Fibroblast of the aortic adventitia (primary cell): Measurements from ENCODE around the gene GMDS. TPM values are rescaled to one million over a fixed set of nuclear protein-coding genes. Genes with fewer than 3 reads are reported as not detected.

Experiments
- DNase-seq: peaks from one replicate; pipeline ENCODE4 v3.0.0-alpha.2; 2010; ENCODE audit warnings: low read depth
- H3K4me3 ChIP-seq: 2 replicates; pipeline ENCODE4 v1.5.1; 2011; ENCODE audit warnings: low read depth, mild to moderate bottlenecking, control low read depth, low read length, moderate library complexity
- total RNA-seq: library from RNA; depleted of rRNA; stranded (reverse); fragments of >200 nt; gene quantifications from 2 replicates; pipeline ENCODE4 v1.2.3, GENCODE V29; 2012; ENCODE audit warnings: low replicate concordance
- TF ChIP-seq, protein P1 (sequence below): IDR thresholded peaks from 2 replicates; pipeline ENCODE4 v1.5.1; 2011; ENCODE audit warnings: mild to moderate bottlenecking, low read length, control low read depth, inconsistent platforms; ENCODE audit not compliant: insufficient read depth

GMDS gene
- total RNA-seq, 1 donor, result 15.9 TPM

DNA sequence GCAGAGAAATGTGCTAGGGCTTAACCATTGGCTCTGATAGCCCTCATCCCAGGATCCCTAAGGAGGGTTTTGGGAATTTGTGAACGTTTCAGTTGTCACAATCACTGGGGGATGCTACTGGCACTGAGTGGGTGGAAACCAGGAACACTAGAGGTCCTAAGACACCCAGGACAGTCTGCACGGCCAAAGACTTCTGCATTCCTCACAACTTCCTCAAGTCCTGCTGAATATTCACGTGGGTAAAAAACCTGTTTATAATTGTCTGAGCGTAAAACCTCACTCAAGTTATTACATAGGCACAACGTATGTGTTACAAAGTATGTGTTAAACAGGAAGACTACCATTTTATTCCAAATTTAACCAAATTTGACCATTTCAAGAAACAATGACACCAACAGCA lies 52.4 kb downstream of the GMDS start:
- DNase-seq, result no peak
- H3K4me3 ChIP-seq, result no peak overlapping the region
- TF ChIP-seq, protein P1, sequence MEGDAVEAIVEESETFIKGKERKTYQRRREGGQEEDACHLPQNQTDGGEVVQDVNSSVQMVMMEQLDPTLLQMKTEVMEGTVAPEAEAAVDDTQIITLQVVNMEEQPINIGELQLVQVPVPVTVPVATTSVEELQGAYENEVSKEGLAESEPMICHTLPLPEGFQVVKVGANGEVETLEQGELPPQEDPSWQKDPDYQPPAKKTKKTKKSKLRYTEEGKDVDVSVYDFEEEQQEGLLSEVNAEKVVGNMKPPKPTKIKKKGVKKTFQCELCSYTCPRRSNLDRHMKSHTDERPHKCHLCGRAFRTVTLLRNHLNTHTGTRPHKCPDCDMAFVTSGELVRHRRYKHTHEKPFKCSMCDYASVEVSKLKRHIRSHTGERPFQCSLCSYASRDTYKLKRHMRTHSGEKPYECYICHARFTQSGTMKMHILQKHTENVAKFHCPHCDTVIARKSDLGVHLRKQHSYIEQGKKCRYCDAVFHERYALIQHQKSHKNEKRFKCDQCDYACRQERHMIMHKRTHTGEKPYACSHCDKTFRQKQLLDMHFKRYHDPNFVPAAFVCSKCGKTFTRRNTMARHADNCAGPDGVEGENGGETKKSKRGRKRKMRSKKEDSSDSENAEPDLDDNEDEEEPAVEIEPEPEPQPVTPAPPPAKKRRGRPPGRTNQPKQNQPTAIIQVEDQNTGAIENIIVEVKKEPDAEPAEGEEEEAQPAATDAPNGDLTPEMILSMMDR, result no peak

DNA sequence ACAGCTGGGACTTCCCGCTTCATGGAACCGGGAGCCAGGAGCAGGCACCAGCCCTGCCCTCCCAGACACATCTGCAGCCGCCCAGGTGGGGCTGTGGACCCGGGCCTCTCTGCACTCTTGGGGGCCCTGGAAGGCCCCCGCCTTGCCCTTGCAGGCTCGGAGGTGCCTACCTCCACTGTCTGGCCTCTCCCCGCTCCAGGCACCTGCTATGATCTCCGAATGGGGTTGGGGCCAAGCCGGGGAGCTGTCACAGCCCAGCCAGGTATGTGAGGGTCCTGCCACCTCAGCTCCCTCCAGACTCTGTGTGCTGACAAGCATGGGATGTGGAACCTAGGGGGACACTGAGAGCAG lies 54.0 kb downstream of the GMDS start:
- DNase-seq, result no peak
- no peak overlapping the region for H3K4me3 ChIP-seq
- TF ChIP-seq, protein P1, result no peak

DNA sequence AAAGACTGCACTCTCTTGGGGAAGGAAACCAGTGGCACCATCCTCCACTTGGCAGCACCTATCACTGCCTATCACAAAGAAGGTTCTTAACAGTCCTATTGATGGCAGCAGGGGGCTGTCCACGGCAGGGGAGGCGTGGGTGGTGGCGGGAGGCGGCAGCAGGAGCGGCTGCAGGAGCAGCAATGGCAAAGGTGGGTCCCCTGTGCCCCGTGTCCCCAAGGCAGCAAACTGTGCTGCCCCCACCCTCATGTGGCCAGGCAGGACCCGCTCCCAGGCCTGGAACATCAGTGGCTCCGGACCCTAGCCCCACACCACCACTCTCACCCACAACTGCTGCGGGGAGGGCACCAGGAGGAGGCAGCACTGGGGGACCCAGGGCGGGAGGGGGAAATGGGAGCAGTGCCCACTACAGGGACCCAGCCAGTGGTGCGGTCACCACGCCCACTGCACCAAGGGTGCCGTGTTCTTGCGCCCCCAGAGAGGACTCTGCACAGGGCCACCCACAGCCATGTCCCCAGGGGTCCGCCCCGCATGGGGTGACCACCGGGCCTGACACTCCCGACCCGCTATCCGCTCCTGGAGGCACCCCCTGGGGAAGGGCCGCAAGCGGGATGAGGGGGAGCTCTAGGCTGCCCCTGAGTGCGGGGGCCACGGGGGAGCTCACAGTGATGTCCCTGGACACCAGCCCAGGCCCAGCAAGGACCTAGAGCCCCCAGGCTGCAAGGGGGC lies 54.6 kb downstream of the GMDS start:
- TF ChIP-seq, protein P1, result no peak
- no peak for DNase-seq
- no peak overlapping the region for H3K4me3 ChIP-seq

DNA sequence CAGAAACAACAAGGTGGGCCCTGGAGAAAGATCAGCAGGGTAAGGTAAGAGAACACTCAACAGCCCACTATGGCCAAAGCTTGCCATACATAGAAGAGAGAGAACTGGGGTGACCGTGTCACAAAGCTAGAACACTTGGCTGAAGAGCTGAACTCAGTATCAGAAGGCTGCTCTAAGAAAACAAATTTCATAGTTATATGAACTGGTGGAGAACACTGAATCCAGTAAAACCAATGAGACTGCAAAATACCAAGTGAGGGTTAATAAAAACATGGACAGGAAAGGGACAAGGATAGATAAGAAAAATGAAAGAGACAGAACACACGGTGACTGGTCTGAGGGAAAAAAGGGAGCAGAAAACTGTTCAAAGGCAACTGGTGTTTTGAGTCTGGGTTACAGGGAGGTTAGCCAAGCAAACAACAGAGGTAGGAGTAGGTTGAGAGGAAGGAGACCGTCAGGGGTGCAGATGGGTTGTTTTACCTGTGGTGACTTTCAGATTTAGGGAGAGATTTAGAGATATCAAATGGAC lies 56.5 kb downstream of the GMDS start:
- H3K4me3 ChIP-seq, result no peak overlapping the region
- TF ChIP-seq, protein P1, result no peak
- DNase-seq, result no peak

DNA sequence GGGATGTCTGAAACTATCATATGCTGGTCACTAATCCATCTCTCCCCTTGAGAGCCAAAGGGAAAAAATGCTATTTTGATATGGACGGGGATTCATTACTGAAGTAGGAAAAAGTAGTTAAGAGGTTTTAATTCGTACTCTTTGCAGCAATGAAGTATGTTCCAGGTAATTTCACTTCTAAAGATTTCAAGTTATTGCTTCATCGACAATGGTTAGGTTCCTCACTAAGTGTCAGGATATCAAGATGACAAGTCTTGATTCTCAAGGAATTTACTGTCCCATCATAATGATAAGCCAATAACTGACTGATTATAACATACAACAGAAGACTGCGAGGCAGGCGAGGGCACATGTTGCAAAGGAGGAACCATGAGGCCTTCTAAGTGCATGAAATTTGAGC lies 57.0 kb downstream of the GMDS start:
- TF ChIP-seq, protein P1, result no peak
- DNase-seq, result no peak

DNA sequence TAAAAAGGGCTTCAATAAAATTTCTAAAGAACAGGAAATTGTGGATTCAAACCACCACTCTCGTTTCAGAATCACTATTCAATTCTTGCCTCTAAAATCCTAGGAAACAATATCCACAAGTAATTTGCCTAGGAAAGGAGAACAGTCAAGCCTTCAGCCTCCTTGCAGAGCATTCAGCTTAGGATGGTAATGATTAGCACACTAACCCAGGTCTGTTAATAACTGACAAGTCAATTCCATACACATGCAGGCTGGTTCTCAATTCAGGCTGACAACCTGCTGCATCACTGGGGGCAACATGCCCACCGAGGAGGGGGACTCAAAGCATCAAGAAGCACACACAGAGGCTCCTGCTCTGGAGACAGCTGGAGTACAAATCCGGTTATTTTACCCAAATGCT lies 57.6 kb downstream of the GMDS start:
- no peak for DNase-seq
- TF ChIP-seq, protein P1, result no peak

More for the DNA sequence above, 57.0 kb downstream of the GMDS start:
- no peak overlapping the region for H3K4me3 ChIP-seq

DNA sequence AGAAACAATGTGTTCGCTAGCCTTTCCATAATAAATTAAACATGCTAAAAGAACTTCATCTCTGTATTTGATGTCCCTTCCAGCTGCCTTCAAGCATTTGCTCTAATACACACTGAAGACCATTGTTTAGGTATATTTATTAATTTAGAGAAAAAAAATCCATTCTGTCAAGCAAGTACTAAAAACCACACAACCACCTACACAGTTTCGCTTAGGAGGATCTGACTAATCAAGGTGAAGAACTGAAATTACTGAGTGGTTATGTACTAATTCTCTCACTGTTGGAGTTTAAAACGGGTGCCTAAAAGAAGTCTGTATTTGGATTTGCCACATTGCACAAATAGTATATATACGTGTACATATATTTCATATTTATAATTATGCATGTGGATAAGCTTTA lies 58.9 kb downstream of the GMDS start:
- DNase-seq, result no peak
- TF ChIP-seq, protein P1, result no peak
- no peak overlapping the region for H3K4me3 ChIP-seq

More for the DNA sequence above, 57.6 kb downstream of the GMDS start:
- H3K4me3 ChIP-seq, result no peak overlapping the region
